NCI-H1105 (cell line): ENCODE measurements around the gene KCNQ5.

Source experiments
- DNase-seq: peaks from one replicate; lab custom pipeline; 2025; lab: John Stamatoyannopoulos, UW

The KCNQ5 gene

GRCh38 chr6:72639920-72640614, 18.2 kb downstream of the KCNQ5 start:
- DNase-seq: no peak

DNA sequence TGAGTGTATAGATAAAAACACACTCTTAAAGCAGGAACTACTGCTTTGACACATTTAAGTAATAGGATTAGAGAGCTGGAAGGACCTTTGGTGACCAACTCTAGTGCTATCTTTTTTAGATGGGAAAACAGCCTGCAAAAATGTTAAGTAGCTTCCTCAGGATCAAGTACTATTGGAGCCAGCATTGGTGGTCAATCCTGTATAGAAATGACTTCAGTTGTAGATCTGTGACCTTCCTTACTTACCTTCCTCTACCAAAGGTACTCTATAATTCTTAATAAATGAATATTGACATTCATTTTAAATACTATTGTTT, 18.7 kb downstream of the KCNQ5 start:
- no peak for DNase-seq

GRCh38 chr6:72642435-72642834, 20.6 kb downstream of the KCNQ5 start:
- DNase-seq: no peak

GRCh38 chr6:72643214-72643613, 21.4 kb downstream of the KCNQ5 start:
- no peak for DNase-seq

DNA sequence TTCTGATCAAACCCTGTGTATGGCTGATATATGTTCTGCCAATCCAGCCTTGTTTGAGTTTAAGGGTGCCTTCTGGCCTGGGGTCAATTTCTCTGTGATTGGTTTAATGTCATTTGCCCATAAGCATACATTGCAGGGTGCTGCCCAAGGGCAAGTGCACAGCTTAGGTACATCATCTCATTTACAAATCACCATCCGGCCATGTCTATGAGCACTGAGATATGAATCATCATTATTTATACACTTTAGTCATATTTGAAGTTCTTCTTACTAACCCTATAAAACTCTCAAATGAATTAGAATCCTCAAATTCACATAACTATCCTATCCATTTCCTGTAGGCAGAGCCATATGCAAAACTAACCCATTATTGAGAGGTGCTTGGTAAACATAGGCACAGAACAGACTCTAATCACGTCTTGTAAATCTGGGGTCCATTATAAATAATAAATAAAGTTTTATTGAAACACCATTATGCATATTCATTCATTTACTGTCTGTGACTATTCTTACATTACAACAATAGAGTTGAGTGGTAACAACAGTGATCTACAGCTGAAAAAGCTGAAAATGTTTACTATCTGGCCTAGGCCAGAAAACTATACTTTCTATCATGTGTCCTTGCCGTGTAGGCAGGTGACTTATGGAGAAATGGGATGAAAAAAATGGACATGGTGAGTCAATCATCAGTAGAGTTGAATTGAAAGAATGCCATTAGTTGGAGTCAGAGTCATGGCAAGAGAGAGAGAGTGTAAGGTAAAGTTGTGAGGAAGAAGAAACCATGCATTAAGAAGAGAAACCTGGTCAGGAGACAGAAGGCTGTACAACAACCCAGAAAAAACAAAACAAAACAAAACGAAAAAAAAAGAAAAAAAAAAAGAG, 25.0 kb downstream of the KCNQ5 start:
- DNase-seq: no peak

DNA sequence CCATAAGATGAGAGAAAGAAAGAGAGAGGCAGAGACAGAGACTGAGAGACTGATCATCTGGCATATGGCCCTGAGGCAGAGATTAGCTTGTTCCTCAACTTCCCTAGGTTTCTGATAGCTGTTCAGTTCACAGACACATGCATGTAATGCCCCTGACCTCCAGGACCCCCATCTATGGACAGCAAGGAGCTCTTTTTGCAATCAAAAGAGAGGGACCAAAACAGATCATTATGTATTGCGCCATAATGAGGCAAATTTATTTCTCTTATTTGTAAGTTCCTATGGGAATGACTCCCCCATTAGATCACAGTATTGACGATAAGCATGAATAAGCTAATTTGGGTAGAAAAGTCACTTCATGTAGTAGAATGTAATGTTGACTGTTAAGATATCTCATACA, 25.6 kb downstream of the KCNQ5 start:
- no peak for DNase-seq

- no peak for DNase-seq
These were observed 27.4 kb downstream of the KCNQ5 start for GRCh38 chr6:72649032-72649984.

DNA sequence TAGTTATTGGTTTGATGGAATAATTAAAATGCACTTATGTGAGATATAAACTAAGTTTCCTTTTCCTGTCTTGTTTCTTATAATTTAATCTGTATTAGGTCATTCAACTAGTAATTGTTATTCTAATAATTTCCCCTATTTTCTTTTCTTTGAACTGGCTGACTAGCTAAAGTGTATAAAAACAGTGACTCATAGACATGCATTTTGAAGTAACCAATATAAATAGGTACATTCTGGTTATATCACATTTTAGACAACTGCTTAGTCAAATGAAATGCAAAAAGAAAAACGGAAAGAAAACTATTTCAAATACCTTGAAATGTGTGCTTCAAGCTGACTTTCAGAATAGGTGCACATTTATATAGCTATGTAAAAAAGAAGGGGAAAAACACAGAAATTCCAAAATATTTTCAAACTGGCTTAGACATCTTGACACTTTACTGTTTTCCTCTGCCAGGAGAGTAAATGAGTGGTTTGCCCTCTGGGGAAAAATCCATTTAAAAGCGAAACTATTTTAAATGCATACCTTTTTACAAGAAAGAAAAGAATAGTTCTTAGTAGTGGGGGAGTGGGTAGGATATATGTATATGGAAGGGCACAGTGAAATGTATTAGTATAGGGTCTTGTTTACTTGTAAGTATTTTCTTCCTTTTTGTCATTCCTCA, 28.3 kb downstream of the KCNQ5 start:
- no peak for DNase-seq

GRCh38 chr6:72651174-72651573, 29.3 kb downstream of the KCNQ5 start:
- no peak for DNase-seq

- no peak for DNase-seq
These were observed 30.4 kb downstream of the KCNQ5 start for GRCh38 chr6:72651967-72652956.

GRCh38 chr6:72653026-72653425, 31.2 kb downstream of the KCNQ5 start:
- no peak for DNase-seq

- no peak for DNase-seq
These were observed 32.3 kb downstream of the KCNQ5 start for GRCh38 chr6:72654071-72654621.

DNA sequence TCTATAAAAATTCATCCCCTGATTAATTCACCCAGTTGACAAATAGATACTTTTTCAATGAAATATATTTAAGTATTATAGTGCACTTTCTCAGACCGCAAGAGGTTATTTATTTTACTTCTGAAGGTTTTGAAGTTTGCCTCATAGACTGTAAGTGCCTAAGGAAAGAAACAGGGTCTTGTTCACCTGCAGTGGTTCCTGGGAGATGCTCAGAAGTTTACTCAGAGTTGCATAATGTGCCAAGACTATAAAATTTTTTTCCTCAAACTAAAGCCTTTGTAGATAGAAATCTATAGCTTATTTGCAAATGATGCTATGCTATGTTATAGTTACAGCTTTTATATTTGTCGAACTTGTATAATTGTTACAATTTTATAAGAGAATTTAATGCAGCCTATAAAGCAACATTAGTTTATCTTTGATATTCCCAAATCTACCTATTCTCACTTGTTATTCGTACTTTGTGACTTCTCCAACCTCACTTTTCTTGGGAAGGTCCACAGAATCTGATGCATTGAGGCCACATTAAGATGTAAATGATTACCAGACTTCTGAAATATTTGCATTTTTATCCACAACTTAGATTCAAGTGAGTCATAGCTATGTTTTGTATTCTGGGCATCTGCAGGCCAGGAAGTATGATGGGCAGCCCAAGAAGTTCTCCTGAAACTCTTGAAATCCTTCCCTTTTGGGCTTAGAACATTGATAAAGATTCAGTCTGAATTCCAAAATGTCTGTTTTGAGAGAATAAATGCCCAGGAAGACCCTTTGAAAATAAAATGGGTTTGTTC, 35.7 kb downstream of the KCNQ5 start:
- no peak for DNase-seq

GRCh38 chr6:72659754-72660153, 37.9 kb downstream of the KCNQ5 start:
- no peak for DNase-seq

DNA sequence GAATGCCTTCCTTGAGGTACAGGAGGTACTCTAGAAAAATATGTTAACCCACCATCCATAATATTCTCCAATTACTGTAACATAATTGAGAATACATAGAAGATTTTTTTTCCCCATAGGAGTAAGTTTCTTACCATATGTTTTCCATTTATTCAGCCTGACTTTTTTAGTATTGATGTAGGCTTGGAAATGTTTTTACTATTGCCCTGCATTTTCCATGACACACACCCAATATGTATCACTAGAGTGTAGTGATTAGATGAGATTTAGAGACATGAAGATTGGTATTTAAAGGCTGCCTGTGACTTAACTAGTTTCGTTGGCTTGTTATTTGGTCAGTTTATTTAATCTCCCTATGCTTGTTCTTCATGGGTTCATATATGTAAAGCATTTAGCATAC, 39.5 kb downstream of the KCNQ5 start:
- DNase-seq: no peak

DNA sequence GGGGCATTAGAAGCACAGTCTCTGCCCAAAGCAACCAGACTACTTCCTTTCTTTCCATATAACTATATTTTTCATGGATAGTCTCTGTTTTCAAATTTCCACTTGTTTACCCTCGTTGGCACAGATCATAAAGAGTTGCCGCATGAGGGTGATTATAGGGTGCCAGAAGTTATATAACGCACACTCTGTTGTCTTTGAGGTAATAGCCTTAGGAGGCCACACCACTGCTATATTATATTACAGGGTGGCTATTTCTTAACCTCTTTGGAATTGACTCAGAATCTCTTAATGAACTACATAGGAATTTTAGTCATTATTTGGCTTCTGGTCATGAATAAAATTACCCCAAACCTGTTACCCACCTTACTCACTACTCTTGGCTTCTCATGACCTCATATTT, 43.7 kb downstream of the KCNQ5 start:
- DNase-seq: no peak

GRCh38 chr6:72669324-72669723, 47.5 kb downstream of the KCNQ5 start:
- DNase-seq: no peak

DNA sequence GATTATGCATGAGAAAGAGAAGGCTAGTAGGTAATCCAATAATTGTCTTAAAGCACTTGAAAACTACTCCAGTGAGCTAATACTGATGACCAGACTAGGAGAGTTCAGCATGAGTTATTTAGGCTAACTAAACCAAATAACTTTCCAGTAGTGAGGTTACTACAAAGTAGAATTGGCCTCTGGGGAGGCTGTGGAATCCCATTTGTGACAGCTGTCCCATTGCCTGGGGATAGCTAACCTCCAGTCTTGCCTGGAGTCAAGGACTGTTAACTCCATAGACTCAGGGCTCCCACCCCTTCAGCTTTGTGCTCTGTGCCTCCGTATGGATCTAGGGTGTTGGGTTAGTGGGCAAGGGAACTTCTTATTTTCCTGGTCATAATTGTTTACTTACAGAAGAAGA, 51.0 kb downstream of the KCNQ5 start:
- no peak for DNase-seq

DNA sequence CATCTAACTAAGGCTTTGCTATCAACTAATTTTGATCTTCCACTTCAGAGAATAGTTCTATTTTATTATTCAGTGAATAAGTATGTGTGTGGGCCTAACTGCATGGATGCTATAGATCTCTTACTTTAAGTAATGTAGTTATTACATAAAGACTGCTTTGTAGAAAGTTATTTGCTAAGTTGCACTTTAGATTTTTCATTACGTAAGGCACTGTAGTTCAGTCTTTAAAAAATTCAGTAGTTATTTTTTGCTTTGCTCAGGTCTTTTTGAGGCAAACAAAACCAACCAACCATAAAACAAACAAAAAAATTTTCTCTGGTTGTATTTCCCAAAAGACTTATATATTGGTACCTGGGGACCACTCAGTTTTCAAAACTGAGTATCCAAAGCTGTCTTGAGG, 53.0 kb downstream of the KCNQ5 start:
- DNase-seq: no peak

DNA sequence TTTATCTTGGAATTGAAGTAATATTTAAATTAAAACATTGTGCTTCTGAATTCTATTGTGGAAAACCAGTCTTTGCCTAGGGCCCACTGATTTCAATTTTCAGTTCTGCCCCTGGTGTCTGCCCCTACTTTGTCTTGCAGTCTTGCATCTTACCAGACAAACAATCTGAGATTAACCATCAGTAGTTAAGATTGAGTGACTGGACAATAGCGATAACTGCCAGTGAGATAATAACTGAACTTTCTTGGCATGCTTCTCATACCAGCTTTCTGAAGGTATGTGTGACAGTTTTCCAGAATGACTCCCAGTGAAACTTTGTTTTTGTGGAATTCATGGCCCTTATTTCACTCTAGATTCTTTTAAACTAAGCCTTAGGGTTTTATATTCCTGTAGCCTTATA, 53.5 kb downstream of the KCNQ5 start:
- DNase-seq: no peak
